ENCODE measurements around the gene CORO6. TPM values are rescaled to one million over a fixed set of nuclear protein-coding genes. Genes with fewer than 3 reads are reported as not detected.

CORO6 gene
- total and polyA plus RNA-seq, 2 of the 13 experiments (the other 11 are each of a cell fraction or from before 2014, with no cell fraction given), result 0.42 to 0.82 TPM

DNA sequence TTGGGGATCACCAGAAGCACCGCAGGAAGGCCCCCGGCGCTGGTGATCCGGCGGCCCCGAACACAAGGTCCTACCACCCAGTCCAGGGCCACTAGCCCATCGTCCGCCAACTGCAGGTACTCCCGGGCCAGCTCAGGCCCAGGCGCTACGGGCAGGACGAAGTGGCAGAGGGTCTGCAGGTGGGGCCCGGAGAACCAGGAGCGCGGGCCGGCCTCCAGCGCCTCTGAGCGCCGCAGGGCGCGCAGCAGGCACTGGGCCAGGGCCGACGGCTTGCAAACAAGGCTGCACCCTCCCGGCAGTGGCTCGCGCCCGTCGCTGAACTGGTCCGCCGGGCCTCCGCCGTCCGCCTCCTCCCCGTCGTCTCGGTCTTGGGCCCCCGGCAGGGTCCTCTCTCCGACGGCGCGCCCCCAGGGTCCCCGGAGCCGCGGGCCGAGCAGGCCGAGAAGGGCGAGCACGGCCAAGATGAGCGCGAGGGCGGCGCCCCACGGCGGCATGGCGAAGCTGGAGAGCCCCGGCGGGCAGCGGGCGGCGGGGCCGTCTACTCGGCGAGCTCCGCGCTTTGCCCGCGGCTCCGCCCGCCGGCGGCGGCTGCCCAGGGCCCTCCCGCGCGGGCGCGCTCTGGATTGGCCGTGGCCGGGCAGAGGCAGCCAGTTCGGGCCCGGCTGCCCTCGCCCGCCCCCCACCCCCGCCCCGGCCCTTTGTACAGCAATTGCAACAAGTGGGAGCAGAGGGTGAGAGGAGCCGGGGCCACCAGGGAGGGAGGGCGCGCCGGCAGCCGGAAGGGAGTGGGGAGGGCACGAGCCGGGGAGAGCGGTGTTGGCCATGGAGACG is 56.0 kb downstream of the CORO6 start, which contains the start of gene ABHD15 (continued):
- TF ChIP-seq, protein P1, sequence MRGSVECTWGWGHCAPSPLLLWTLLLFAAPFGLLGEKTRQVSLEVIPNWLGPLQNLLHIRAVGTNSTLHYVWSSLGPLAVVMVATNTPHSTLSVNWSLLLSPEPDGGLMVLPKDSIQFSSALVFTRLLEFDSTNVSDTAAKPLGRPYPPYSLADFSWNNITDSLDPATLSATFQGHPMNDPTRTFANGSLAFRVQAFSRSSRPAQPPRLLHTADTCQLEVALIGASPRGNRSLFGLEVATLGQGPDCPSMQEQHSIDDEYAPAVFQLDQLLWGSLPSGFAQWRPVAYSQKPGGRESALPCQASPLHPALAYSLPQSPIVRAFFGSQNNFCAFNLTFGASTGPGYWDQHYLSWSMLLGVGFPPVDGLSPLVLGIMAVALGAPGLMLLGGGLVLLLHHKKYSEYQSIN (CRISPR knock-in tag; IDR thresholded peaks at IDR 0.05; ENCODE audit: borderline replicate concordance), result no peak
- TF ChIP-seq SCMH1 (CRISPR knock-in tag; IDR thresholded peaks at IDR 0.05; ENCODE audit: borderline replicate concordance) (no peak), SAFB2 (CRISPR knock-in tag; IDR thresholded peaks at IDR 0.05; ENCODE audit: borderline replicate concordance, low read depth) (peak; percentile 33; the same call in 1 of the 2 replicates), ZFP90 (CRISPR knock-in tag; IDR thresholded peaks at IDR 0.05; ENCODE audit: borderline replicate concordance) (peak; percentile 13; the same call in 1 of the 2 replicates), PHB2 (IDR thresholded peaks at IDR 0.05; ENCODE audit: partially characterized antibody) (no peak), ZFP36L1 (CRISPR knock-in tag; IDR thresholded peaks at IDR 0.05) (no peak), KLF6 (CRISPR knock-in tag; IDR thresholded peaks at IDR 0.05) (no peak), ZBTB49 (CRISPR knock-in tag; IDR thresholded peaks at IDR 0.05; ENCODE audit: borderline replicate concordance) (no peak), ZNF672 (CRISPR knock-in tag; IDR thresholded peaks at IDR 0.05) (no peak), RXRA (CRISPR knock-in tag; IDR thresholded peaks at IDR 0.05) (0 out of 2 replicates have a peak, but pooled peaks have one; percentile 40), NR1H2 (CRISPR knock-in tag; IDR thresholded peaks at IDR 0.05; ENCODE audit: borderline replicate concordance, low read depth) (0 out of 2 replicates have a peak, but pooled peaks have one; percentile 3), POGZ (CRISPR knock-in tag; IDR thresholded peaks at IDR 0.05) (no peak), NRL (CRISPR knock-in tag; IDR thresholded peaks at IDR 0.05; ENCODE audit: borderline replicate concordance) (0 out of 2 replicates have a peak, but pooled peaks have one; percentile 66), ZNF772 (CRISPR knock-in tag; IDR thresholded peaks at IDR 0.05) (0 out of 2 replicates have a peak, but pooled peaks have one; percentile 15), FOXK2 (IDR thresholded peaks at IDR 0.05) (no peak), ZNF713 (CRISPR knock-in tag; IDR thresholded peaks at IDR 0.05) (no peak), TCF12 (IDR thresholded peaks at IDR 0.05) (no peak), TCF12 (CRISPR knock-in tag; IDR thresholded peaks at IDR 0.05) (no peak)
- TF ChIP-seq, protein P2, sequence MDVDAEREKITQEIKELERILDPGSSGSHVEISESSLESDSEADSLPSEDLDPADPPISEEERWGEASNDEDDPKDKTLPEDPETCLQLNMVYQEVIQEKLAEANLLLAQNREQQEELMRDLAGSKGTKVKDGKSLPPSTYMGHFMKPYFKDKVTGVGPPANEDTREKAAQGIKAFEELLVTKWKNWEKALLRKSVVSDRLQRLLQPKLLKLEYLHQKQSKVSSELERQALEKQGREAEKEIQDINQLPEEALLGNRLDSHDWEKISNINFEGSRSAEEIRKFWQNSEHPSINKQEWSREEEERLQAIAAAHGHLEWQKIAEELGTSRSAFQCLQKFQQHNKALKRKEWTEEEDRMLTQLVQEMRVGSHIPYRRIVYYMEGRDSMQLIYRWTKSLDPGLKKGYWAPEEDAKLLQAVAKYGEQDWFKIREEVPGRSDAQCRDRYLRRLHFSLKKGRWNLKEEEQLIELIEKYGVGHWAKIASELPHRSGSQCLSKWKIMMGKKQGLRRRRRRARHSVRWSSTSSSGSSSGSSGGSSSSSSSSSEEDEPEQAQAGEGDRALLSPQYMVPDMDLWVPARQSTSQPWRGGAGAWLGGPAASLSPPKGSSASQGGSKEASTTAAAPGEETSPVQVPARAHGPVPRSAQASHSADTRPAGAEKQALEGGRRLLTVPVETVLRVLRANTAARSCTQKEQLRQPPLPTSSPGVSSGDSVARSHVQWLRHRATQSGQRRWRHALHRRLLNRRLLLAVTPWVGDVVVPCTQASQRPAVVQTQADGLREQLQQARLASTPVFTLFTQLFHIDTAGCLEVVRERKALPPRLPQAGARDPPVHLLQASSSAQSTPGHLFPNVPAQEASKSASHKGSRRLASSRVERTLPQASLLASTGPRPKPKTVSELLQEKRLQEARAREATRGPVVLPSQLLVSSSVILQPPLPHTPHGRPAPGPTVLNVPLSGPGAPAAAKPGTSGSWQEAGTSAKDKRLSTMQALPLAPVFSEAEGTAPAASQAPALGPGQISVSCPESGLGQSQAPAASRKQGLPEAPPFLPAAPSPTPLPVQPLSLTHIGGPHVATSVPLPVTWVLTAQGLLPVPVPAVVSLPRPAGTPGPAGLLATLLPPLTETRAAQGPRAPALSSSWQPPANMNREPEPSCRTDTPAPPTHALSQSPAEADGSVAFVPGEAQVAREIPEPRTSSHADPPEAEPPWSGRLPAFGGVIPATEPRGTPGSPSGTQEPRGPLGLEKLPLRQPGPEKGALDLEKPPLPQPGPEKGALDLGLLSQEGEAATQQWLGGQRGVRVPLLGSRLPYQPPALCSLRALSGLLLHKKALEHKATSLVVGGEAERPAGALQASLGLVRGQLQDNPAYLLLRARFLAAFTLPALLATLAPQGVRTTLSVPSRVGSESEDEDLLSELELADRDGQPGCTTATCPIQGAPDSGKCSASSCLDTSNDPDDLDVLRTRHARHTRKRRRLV (CRISPR knock-in tag; IDR thresholded peaks at IDR 0.05), result 0 out of 2 replicates have a peak, but pooled peaks have one; percentile 17
